Fibroblast of lung (primary cell): ENCODE results near the gene NOS3. TPM values are rescaled to one million over a fixed set of nuclear protein-coding genes. Genes with fewer than 3 reads are reported as not detected.

ENCODE experiments used
- DNase-seq, 2 donors: peaks; one replicate each; pipeline versions ENCODE4 v3.0.0 to v3.0.0-alpha.2; 2010; ENCODE audit warnings: low read depth in 2 of 2
- H2AFZ ChIP-seq: 2 replicates; pipeline ENCODE4 v1.5.1; 2012; ENCODE audit warnings: low read length, control low read depth, inconsistent platforms
- H3K27ac ChIP-seq: 2 replicates; pipeline ENCODE4 v1.5.1; 2011; ENCODE audit warnings: low read length, control low read depth; ENCODE audit not compliant: insufficient read depth
- H3K27me3 ChIP-seq: 2 replicates; pipeline ENCODE4 v1.5.1; 2011; ENCODE audit warnings: mild to moderate bottlenecking, low read length; ENCODE audit not compliant: control insufficient read depth, insufficient read depth
- H3K36me3 ChIP-seq: 2 replicates; pipeline ENCODE4 v1.5.1; 2011; ENCODE audit warnings: low read length; ENCODE audit not compliant: control insufficient read depth, insufficient read depth
- H3K4me1 ChIP-seq: 2 replicates; pipeline ENCODE4 v1.5.1; 2011; ENCODE audit warnings: low read length; ENCODE audit not compliant: control insufficient read depth, insufficient read depth; ENCODE audit errors: extremely low read depth
- H3K4me2 ChIP-seq: 2 replicates; pipeline ENCODE4 v1.5.1; 2011; ENCODE audit warnings: low read length, control low read depth; ENCODE audit not compliant: insufficient read depth; ENCODE audit errors: extremely low read depth
- H3K4me3 ChIP-seq, 4 experiments: fragments of 200-600 bp in 1 of 4; sonication (generic) in 1 of 4; replicated peaks in 1 of 4; 2 replicates each; pipeline ENCODE4 v1.5.1; 2011 to 2016; ENCODE audit warnings: low read length in 4 of 4, low read depth in 3 of 4, mild to moderate bottlenecking in 3 of 4, control low read depth in 2 of 4, inconsistent platforms in 1 of 4, mixed read lengths in 1 of 4; ENCODE audit not compliant: insufficient read depth in 1 of 4; ENCODE audit errors: control extremely low read depth in 1 of 4
- H3K79me2 ChIP-seq: 2 replicates; pipeline ENCODE4 v1.5.1; 2012; ENCODE audit warnings: mild to moderate bottlenecking, low read length, inconsistent platforms; ENCODE audit not compliant: control insufficient read depth, insufficient read depth
- H3K9ac ChIP-seq: 2 replicates; pipeline ENCODE4 v1.5.1; 2011; ENCODE audit warnings: mild to moderate bottlenecking, low read length, control low read depth; ENCODE audit not compliant: insufficient read depth
- H3K9me3 ChIP-seq: 2 replicates; pipeline ENCODE4 v1.5.1; 2012; ENCODE audit warnings: low read depth, low read length; ENCODE audit not compliant: control insufficient read depth, insufficient read depth
- H4K20me1 ChIP-seq: 2 replicates; pipeline ENCODE4 v1.5.1; 2011; ENCODE audit warnings: low read length; ENCODE audit not compliant: control insufficient read depth, insufficient read depth; ENCODE audit errors: extremely low read depth
- CTCF ChIP-seq, 2 donors: IDR thresholded peaks in 1 of 2; conservative IDR thresholded peaks in 1 of 2; 1 replicate in 1 of 2; 2 replicates in 1 of 2; pipeline ENCODE4 v1.5.1; 2011 to 2012; ENCODE audit warnings: low read length in 2 of 2, control low read depth in 1 of 2, inconsistent platforms in 1 of 2, low read depth in 1 of 2, mild to moderate bottlenecking in 1 of 2
- EZH2 ChIP-seq: IDR thresholded peaks from 2 replicates; pipeline ENCODE4 v1.5.1; 2012; ENCODE audit warnings: low read length, control low read depth, mild to moderate bottlenecking; ENCODE audit errors: missing control alignments
- polyA plus RNA-seq, 2 donors: library from polyadenylated mRNA; depleted of rRNA in 1 of 2; stranded (reverse) in 1 of 2; unstranded in 1 of 2; fragments of >200 nt; gene quantifications; 2 replicates each; pipeline ENCODE4 v1.2.1, GENCODE V29; 2011 to 2012; ENCODE audit warnings: missing spikeins in 1 of 2
- total RNA-seq: library from RNA; depleted of rRNA; stranded (reverse); fragments of >200 nt; gene quantifications from 2 replicates; pipeline ENCODE4 v1.2.1, GENCODE V29; 2014

Gene NOS3
- total and polyA plus RNA-seq, 2 donors (not counting 1 experiment from before 2014, with no cell fraction given), result 0.12 to 0.50 TPM

DNA sequence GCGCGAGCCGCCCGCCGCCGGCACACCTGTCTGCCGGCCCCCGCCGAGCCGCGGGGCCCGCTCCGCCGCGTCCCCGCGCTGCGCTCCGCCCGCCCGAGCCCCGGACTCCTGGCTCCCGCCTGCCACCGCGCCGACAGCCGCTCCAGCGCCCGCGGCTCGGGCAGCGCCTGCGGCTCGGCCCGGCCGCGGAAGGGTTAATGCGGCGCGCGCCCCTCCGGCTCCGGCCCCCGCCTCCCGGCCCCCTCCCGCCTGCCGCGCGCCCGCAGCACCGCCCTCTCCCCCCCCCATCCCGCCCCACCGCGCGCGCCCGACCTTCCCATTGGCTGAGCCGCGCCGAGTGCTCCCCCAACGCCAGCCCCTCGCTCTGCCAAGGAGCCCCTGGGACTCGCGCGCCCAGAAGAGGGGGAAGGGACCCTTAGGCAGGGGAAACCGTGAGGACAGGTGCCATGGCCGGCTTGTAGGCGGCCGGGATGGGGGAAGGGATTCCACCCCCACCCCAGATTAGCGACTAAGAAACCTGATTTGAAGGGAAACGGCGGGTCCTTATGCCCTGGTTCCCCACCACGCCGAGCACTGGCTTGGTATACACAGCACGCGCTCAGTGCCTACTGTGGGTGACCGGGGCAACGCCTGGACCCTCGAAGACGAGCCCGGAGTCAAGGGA is 12.6 kb upstream of the NOS3 start, which contains the start of gene KCNH2:
Gene KCNH2, minus strand, starts transcription at position 196 of the 664 bp plus-strand sequence. CDS start 408 bp downstream, outside the sequence.
- Histone ChIP-seq H3K36me3 (no peaks in the 10 kb centered on the region), H3K9me3 (no peaks in the 10 kb centered on the region), H3K27ac (no peak within 1 kb of the TSS), H3K79me2 (no peaks in the 10 kb centered on the region), H4K20me1 (no peaks in the 10 kb centered on the region), H3K9ac (no peak within 1 kb of the TSS), H3K4me1 (no peaks in the 10 kb centered on the region), H3K4me2 (no peak within 1 kb of the TSS), H2AFZ (no peak within 1 kb of the TSS), H3K27me3 (peaks cover 54% of the 10 kb centered on the region), H3K4me3 (peak within 1 kb of the TSS in 1 of 4 experiments; percentile 32)
- TF ChIP-seq EZH2 (peak; percentile 99), CTCF (conservative IDR thresholded peaks at IDR 0.05 in 1 of 2, IDR thresholded peaks at IDR 0.05 in 1 of 2; ENCODE audit: low read depth in 1 of 2, low read length in 2 of 2) (no peak)
- no peak for DNase-seq

- H3K9ac ChIP-seq, result no peak overlapping the region
- no peaks in the 10 kb centered on the region for H3K79me2 ChIP-seq
- H3K27me3 ChIP-seq, result peaks cover 47% of the 10 kb centered on the region
- H3K4me3 ChIP-seq, result no peak overlapping the region
- TF ChIP-seq CTCF (conservative IDR thresholded peaks at IDR 0.05 in 1 of 2, IDR thresholded peaks at IDR 0.05 in 1 of 2; ENCODE audit: low read depth in 1 of 2, low read length in 2 of 2) (no peak), EZH2 (no peak)
- H3K9me3 ChIP-seq, result no peaks in the 10 kb centered on the region
- no peak overlapping the region for H3K27ac ChIP-seq
- H2AFZ ChIP-seq, result no peak overlapping the region
- no peaks in the 10 kb centered on the region for H3K36me3 ChIP-seq
- DNase-seq, result no peak
- H3K4me2 ChIP-seq, result no peak overlapping the region
- no peaks in the 10 kb centered on the region for H3K4me1 ChIP-seq
- no peaks in the 10 kb centered on the region for H4K20me1 ChIP-seq
Measured at GRCh38 chr7:150979713-150980390, 11.0 kb upstream of the NOS3 start.

GRCh38 chr7:150980663-150981062 is 10.2 kb upstream of the NOS3 start:
- Histone ChIP-seq H3K36me3 (no peaks in the 10 kb centered on the region), H3K27me3 (peaks cover 41% of the 10 kb centered on the region), H3K9ac (no peak overlapping the region), H3K9me3 (no peaks in the 10 kb centered on the region), H4K20me1 (no peaks in the 10 kb centered on the region), H3K79me2 (no peaks in the 10 kb centered on the region), H3K4me3 (no peak overlapping the region), H3K4me1 (no peaks in the 10 kb centered on the region), H3K4me2 (no peak overlapping the region), H2AFZ (no peak overlapping the region), H3K27ac (no peak overlapping the region)
- no peak for TF ChIP-seq EZH2
- no peak for TF ChIP-seq CTCF (conservative IDR thresholded peaks at IDR 0.05 in 1 of 2, IDR thresholded peaks at IDR 0.05 in 1 of 2; ENCODE audit: low read depth in 1 of 2, low read length in 2 of 2)
- no peak for DNase-seq
